Measurements from ENCODE around the gene RIGI. TPM values are rescaled to one million over a fixed set of nuclear protein-coding genes. Genes with fewer than 3 reads are reported as not detected.

RIGI gene
- total and polyA plus RNA-seq, 2 of the 13 experiments (the other 11 are each of a cell fraction or from before 2014, with no cell fraction given): 3.0 to 8.2 TPM

- TF ChIP-seq SMARCC2 (IDR thresholded peaks at IDR 0.05) (no peak), BRCA1 (CRISPR knock-in tag; IDR thresholded peaks at IDR 0.05) (no peak), MAFK (conservative IDR thresholded peaks at IDR 0.05 in 1 of 2, IDR thresholded peaks at IDR 0.05 in 1 of 2; ENCODE audit: low read length in 2 of 2) (no peak), TRIM22 (IDR thresholded peaks at IDR 0.05) (no peak), SMYD3 (CRISPR knock-in tag; IDR thresholded peaks at IDR 0.05) (no peak), ZNF614 (CRISPR knock-in tag; IDR thresholded peaks at IDR 0.05; ENCODE audit: borderline replicate concordance) (0 out of 2 replicates have a peak, but pooled peaks have one; percentile 14), ZNF7 (CRISPR knock-in tag; IDR thresholded peaks at IDR 0.05) (no peak), ZNF281 (CRISPR knock-in tag; IDR thresholded peaks at IDR 0.05; ENCODE audit: borderline replicate concordance) (no peak), MNT (IDR thresholded peaks at IDR 0.05) (0 out of 2 replicates have a peak, but pooled peaks have one; percentile 22), ZSCAN12 (CRISPR knock-in tag; IDR thresholded peaks at IDR 0.05) (no peak), POLR2A (IDR thresholded peaks at IDR 0.05; ENCODE audit: insufficient read depth in 1 of 2, low read depth in 2 of 2, low read length in 2 of 2) (peak; percentile 65 to 79), ZSCAN30 (CRISPR knock-in tag; IDR thresholded peaks at IDR 0.05) (no peak), ZNF567 (CRISPR knock-in tag; IDR thresholded peaks at IDR 0.05; ENCODE audit: borderline replicate concordance) (no peak), ZNF83 (CRISPR knock-in tag; IDR thresholded peaks at IDR 0.05; ENCODE audit: borderline replicate concordance) (no peak), CBFB (CRISPR knock-in tag; IDR thresholded peaks at IDR 0.05) (no peak), ZNF143 (CRISPR knock-in tag; IDR thresholded peaks at IDR 0.05) (no peak), PAXIP1 (CRISPR knock-in tag; conservative IDR thresholded peaks at IDR 0.05) (peak; percentile 23; the same call in 1 of the 2 replicates), ZNF205 (CRISPR knock-in tag; IDR thresholded peaks at IDR 0.05) (no peak), TOPORS (CRISPR knock-in tag; IDR thresholded peaks at IDR 0.05) (no peak), NFYC (CRISPR knock-in tag; IDR thresholded peaks at IDR 0.05) (no peak), ZSCAN9 (CRISPR knock-in tag; IDR thresholded peaks at IDR 0.05; ENCODE audit: borderline replicate concordance) (peak; percentile 67), HOXA5 (CRISPR knock-in tag; IDR thresholded peaks at IDR 0.05) (no peak), PAX8 (CRISPR knock-in tag; IDR thresholded peaks at IDR 0.05; ENCODE audit: borderline replicate concordance) (no peak)
Measured at GRCh38 chr9:32526041-32526706, at the start of gene RIGI (continued).

Measured in HepG2 (cell line).